IPS-NIHi11 (cell line): ENCODE measurements around the gene METTL21A.

ENCODE experiments used
- DNase-seq: peaks from one replicate; pipeline ENCODE4 v3.0.0; 2012; ENCODE audit warnings: mixed read lengths, low spot score

Gene METTL21A

DNA sequence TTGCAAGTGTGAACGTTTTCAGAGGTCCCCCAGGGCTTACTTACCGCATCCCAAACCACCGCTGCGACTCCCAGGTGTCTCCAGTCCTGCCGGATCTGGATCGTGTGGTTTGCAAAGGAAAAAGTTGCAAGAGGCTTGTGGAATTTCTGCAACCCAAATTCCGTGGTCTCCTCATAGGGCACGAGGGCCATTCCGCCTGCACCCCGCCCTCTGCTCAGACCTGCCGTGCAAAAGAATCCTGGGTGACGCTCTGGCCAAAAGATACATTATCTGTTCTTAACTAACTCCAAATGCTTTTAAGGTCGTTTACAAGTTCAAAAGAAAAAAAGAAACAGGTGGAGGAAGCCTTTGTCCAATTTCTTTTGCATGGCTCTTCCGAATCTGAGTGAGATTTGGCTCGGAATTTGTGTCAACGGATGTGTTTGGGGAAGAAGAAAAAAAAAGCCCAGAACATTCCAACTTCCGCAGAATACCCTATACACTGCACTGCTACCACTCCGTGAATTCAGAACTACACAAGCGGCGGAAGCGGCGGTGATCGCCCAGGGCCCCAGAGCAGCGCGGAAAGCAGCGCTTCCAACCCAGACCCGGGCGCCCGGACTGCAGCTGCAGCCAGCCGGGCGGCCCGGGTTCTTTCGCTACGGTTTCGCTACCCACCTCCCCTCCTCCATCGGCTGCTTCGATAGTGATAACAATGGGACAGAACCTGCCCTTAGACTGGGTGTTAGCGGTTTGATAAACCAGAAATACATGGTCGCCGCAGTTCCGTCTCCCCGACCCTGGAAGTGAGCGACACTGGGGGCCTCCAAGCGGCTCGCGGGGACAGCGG lies 795 bp downstream of the METTL21A start:
- DNase-seq = peak; percentile 71

DNA sequence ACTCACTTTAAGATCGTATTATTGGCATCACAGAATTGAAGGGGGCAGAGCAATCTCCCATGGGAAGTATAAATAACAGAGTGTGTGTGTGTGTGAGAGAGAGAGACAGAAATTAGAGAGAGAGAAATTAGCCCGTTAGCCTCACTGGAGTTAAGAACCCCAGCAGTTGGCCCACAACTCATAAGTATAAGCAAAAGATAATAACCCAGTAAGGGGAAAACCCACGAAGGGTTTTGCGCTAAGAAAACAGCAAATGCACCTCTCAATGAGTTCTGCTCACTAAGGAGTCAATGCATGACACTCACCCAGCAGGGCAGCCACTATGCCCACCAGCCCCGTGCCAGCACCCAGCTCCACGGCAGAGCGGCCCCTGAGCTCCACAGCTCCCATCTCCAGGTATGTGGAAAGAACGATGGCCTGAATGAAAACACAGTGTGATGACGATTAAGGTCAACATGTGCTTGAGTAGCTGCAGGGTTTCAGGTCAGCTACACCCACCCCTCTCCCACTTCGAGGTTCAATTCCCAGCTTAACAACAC lies 3.6 kb downstream of the METTL21A start:
- no peak for DNase-seq

DNA sequence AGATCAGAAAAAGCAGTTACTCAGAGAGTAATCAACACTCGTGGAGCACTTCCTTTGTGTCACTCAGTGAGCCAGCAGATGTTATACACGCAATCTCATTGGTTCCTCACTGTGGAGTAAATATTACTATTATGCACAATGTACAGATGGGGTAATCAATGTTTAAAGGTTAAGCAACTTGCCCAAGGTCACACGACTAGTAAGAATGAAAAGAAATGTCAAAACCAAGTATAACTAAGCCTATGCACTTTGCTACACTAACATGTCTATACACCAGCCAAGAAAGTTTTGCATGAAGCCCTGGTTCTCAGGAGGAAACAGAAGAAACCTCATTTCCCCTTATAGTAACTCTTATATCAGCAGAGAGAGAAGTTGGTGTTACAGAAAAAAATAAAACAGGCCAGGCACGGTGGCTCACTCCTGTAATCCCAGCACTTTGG lies 5.4 kb downstream of the METTL21A start:
- DNase-seq = no peak

DNA sequence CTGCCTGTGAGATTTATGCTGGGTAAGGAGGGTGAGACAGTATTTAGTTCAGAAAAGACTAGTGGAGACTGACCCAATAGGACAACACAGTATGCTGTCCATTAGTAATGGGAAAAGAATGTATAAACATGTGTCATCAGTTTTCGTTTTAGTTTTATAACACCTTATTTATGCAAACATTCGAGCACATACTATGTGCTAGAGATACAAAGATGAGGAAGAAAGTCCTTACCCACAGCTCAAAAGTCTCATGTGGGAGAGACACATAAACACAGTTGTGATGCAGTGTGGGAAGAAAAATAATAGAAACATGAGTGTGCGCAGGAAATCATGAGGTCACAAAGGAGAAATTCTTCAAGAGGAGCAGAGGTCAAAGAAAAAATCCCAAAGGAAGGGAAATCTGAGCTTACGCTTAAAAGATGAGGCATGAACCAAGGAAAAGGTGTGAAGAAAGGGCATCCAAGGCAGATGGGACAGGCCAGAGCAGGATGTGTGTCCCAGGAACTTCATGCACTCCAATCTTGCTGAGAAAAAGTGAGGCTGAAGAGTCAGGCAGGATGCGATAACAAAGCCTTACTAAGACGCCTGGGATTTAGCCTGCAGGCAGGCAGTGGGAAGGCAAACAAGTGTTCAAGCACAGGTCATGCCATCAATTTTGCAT lies 8.1 kb downstream of the METTL21A start:
- DNase-seq = no peak

DNA sequence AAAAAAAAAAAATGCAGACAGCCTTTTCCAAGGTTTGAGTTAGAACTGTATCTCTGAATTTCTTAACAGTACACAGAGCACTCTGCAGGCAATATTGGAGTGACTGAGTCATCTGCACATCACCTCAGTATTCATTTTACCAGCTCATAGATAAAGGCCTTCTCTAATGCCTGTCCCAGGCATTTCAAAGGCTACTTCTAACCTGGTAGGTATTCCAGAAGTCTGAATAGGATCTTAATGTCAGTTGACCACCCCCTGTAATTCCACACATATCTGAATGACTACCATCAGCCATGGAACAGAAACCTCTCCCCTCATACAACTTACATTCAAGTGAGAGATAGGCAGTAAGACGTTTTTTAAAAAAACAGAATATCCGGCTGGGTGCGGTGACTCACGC lies 9.0 kb downstream of the METTL21A start:
- DNase-seq = no peak

DNA sequence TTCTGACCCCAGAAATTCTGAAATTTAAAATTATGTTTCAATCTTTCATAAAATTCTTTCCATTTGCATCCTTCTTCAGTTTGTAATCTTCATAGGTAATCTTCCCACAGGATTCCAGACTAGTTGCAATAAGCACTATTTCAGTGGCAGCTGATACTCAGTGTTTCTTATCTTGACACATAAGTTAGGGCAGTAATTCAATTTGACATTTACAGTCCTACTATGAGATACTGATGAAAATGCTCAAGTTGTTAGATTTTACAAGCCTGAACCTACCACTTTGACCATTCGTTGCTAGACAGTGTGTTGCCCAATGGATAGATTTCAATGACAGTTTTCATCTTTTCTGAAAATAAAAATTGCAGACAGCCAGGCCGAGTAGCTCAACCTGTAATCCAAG lies 10.4 kb downstream of the METTL21A start:
- no peak for DNase-seq

DNA sequence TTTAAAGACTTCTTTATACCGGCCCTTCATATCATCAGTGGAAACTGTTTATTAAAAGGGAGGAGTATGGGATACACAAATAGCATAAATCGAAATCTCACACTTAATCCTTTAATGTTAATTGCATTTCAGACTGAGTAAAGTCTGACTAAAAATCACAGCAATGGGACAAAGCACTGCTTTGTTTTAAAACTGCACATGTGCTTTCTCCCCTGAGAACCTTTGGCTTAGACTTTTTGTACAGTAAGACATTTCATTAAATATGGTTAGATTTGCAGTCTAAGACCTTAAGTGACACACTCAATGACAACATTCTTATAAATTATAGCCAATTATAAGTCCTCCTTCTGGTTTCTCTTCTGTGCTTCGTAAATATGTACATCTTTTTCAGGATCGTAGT lies 12.5 kb downstream of the METTL21A start:
- no peak for DNase-seq

DNA sequence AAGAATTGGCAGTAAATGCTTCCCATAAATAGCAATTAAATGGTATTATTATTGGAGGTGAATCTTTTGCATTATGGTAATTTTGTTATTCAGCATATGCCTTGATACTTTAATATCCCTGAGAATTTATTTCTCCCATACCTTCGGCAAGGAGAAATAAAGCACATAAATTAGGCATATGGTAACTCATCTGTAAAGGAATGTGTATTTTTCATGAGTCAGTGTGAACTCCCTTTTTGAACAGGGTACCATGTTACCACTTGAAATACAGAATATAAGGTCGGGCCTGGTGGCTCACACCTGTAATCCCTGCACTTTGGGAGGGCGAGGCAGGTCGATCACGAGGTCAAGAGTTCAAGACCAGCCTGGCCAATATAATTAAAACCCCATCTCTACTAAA lies 18.4 kb downstream of the METTL21A start:
- DNase-seq = no peak

DNA sequence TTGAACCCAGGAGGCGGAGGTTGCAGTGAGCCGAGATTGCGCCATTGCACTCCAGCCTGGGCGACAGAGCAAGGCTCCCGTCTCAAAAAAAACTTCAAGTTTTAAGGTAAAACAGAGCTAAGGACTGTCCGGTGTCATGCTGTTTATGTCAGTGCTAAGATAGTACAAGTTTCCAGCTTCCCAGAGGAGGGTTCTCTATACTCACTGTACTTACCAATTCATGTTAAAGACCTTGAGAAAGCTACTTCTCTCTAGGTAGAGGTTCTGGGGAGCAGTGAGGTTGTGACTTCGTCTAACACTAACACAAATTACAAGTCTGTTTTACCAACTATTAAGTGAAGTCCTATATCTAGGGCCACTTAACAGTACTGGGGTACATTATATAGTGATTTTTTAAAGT lies 18.8 kb downstream of the METTL21A start:
- DNase-seq = no peak

DNA sequence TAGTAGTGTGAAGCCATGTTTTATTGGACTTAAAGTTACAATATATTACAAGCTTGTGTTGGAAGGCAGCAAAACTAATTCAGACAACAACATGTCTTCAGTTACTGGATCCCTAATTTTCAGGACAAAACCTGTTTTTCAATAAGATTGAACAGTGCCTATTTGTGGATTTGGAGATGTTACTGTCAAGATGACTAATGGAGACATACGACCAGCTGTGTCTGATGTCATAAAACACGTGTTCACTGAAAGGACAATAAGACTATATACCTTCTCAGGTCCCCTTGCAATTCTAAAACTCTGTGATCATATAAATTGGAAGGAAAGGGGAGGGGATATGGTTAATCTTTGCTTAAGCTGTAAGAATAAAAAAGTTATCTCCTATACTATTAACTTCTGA lies 21.7 kb downstream of the METTL21A start:
- no peak for DNase-seq

DNA sequence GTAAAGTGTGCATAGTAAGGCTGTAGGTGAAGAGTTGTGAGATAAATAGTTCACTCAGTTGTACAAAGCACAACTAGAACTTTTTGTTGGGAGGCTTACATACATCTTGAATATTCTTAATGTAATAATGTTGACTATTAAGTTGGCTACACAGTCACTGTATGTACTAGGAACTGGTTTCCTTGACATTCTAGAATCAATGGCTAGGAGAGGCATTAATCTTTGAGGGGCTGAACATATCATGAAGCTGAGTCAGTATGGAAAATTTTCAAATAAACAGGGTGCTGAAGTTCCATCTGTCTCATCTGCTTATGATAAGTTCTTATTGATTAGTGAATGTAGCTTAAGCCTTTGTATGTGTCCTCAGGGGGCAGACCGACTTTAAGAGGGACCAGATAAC lies 23.4 kb downstream of the METTL21A start:
- no peak for DNase-seq

DNA sequence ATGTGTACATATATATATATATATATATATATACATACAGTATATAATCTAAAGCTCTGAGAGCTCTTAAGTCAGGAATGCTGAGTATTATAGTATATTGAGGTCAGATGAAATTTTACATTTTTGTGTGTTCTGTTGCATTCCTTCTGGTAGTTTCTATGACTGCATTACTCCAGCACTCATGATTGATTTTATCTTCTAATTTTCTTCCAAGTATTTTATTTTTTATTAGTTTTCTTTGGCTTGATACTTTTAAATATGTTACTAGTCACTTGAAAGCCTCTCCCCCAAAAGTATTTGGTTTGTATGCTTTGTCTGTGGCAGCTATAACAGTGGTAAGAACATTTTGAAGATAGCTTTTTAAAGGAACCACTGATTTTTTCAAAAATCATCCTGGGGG lies 25.0 kb downstream of the METTL21A start:
- DNase-seq = no peak

DNA sequence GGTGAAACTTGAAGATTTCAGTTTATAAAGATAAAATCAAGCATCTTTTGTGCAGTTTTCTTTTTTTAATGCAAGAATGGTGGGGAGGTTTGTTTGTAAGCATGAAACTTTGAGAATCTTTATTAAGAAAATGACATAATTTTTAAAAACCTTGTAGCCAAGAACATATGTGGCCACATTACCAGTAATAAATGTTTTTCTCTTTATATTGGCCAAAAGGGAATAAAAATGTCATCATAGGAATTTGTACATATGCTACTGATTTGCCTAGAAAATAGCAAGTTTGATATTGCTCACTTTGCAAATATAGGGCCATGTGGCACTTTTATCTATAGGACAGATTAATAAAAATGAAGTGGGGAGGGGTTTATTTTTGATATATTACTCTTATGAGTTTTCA lies 25.6 kb downstream of the METTL21A start:
- no peak for DNase-seq

DNA sequence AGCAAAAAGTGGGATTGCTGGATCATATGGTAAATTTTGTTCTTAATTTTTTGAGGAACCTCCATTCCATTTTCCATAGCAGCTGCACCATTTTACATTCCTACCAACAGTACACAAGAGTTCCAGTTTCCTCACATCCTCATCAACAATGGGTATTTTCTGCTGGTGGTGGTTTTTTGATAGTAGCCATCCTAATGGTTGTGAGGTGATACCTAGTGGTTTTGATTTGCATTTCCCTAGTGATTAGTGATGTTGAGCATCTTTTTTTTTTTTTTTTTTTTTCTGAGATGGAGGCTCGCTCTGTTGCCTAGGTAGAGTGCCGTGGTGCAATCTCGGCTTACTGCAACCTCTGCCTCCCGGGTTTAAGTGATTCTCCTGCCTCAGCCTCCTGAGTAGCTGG lies 30.5 kb downstream of the METTL21A start:
- no peak for DNase-seq

DNA sequence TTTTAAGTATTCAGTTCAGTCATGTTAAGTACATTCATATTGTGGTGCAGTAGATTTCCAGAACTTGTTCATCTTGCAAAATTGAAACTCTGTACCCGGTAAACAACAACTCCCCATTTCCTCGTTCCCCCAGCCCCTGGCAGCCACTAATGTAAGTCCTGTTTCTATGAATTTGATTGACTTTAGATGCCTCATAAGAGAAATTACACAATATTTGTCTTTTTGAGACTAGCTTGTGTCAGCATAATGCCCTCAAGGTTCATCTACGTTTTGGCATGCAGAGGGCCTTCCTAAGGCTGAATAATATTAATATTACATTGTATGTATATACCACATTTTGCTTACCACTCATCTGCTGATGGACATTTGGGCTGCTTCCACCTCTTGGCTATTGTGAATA lies 30.9 kb downstream of the METTL21A start:
- DNase-seq = no peak

DNA sequence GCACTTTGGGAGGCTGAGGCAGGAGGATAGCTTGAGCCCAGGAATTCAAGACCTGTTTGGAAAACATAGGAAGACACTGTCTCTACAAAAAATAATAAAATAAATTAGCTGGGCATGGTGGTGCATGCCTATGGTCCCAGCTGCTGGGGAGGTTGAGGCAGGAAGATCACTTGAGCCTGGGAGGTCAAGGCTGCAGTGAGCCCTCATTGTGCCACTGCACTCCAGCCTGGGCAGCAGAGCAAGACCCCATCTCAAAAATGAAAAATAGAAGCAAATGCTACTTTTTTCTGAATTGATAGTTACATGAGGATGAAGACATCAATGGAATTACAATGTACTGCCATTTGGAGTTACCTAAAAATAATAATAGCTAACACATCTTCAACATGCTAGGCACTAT lies 31.9 kb downstream of the METTL21A start:
- DNase-seq = no peak

DNA sequence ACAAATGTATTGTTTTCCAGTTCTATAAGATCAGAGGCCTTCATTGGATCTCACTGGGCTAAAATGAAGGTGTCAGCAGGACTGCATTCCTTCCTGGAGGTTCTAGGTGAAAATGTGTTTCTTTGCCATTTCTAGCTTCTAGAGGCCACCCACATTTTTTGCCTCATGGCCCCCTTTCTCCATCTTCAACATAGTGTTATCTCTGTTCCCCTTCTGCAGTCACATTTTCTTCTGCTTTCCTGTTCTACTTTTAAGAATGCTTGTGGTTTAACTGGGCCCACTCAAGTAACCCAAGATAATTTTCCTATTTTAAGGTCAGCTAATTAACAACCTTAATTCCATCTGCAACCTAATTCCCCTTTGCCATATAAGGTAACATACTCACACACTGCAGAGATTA lies 36.1 kb downstream of the METTL21A start:
- no peak for DNase-seq

DNA sequence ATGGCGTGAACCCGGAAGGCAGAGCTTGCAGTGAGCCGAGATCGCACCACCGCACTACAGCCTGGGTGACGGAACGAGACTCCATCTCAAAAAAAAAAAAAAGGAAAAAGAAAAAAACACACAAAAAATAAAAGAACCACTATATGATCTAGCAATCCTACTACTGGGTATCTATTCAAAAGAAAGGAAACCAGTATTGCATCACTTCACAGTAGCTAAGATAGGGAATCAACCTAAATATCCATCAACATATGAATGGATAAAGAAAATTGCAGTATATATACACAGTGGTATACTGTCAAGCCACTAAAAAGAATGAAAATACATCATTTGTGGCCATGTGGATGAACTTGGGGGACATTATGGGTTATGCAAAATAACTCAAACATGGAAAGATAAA lies 37.9 kb downstream of the METTL21A start:
- no peak for DNase-seq

DNA sequence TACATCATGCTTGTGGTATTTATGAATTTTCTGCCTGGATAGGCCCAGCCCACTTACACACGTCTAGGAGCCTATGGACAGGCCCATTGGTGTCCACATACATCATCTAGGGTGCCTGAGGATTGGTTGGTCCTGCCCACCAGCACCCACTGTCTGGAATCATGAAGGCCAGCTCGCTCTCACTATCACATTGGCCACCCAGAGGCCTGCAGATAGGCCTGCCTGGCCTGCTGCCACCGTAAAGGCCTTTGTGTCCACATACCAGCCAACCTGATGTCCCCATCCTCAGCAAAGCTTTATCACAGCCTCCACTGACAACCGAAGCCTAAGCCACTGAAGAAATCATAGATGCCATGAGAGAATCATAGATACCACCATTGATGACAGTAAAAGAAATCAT lies 40.2 kb downstream of the METTL21A start:
- DNase-seq = no peak

DNA sequence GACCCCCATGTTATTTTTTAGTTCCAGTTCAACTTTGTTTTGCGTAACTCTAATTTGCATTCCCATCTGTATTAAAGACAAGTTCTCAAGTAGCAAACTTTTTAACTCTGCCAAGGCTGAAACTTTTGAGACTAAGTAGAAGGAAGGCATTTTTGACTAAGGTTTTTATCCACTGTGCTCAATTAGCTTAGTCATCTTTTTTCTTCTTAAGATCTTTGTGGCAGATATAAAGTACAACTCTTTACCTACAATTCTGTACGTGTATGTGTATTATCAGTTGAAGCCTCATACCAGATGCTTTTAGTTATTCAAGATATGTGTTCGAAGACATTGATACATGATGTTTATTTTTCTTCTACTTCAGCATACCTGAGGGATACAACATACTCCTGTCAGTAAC lies 53.8 kb downstream of the METTL21A start:
- no peak for DNase-seq

DNA sequence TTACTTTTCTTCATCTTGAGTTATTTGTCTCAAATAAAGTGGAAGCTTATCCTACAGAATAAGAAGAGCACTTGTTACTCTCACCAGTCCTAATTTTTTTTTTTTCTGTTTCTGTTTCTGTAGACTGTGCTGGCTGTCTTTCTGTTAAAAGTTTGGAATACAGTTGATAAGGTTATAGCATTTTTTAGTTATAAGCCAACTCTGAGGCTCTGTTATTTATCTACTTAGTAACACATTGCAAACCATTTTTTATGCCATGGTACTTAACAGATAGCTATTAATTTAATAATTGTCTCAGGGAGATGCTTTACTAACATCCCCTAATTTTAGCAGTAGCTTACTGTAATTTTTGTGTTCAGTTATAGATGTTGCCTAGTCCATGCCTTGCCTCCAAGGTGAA lies 57.5 kb downstream of the METTL21A start:
- no peak for DNase-seq

DNA sequence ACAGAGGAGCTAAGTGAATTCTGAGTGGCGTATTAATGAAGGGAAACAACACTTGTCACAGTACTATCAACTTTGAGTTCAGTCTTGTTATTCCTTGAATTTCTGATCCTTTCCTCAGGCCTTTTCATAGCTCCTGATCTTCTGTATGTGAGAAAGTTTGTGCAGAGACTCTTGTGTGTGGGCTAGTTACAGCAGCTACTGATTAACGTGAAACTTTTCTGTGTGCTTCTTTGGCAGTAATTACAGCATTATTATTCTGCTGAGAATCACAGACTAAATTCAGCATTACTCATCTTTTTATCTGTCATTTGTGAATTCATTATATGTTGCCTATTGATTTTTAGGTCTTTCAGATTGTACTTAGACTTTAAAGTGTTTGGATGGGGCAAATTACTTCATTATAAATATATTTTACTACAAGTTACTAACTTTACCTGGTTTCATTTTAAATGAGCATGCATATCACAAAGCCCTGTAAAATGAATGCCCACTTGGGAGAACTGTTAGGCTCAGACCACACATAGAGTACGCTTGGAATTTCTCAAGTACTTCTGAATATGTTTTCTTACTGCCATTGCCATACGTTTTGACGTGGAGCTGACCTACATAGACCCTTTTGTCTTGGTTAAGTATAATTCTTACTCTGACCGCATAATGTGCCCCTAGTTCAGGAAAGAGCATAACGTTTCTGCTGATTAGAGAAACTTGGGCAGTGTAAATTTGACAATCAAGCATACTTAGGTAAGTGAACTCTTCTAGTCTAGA lies 59.3 kb downstream of the METTL21A start:
- DNase-seq = no peak
